Endothelial cell of umbilical vein (primary cell): ENCODE measurements around the gene WDHD1. TPM values are rescaled to one million over a fixed set of nuclear protein-coding genes. Genes with fewer than 3 reads are reported as not detected.

Experiments used
- BruUV-seq: library from RNA; stranded (reverse); fragments of 400-500 nt; replicated peaks from 2 replicates; lab custom pipeline; 2021; lab: Mats Ljungman, UMichigan
- CTCF ChIA-PET: fragments of 300-600, 350-600 bp; sonication (Branson Sonifier 250); formaldehyde crosslinking; loops from one replicate; lab custom pipeline; 2021; ENCODE audit warnings: antibody characterized with exemption, inconsistent platforms; lab: Charles Lee
- POLR2A ChIA-PET: fragments of 300-600, 350-600 bp; sonication (Branson Sonifier 250); formaldehyde crosslinking; loops from one replicate; lab custom pipeline; 2021; ENCODE audit warnings: antibody characterized with exemption, inconsistent platforms; lab: Charles Lee
- DNase-seq: peaks from one replicate; pipeline ENCODE4 v3.0.0-alpha.2; 2011; ENCODE audit warnings: low read depth, low spot score
- FAIRE-seq: peaks from 2 replicates; lab custom pipeline; 2011; peaks lifted over from hg19 to GRCh38; lab: Jason Lieb, UNC
- H2AFZ ChIP-seq: 2 replicates; pipeline ENCODE4 v1.6.0; 2012; ENCODE audit warnings: low read depth, low read length, control low read depth, inconsistent platforms
- H3K27ac ChIP-seq: 2 replicates; pipeline ENCODE4 v1.5.1; 2011; ENCODE audit warnings: low read depth, mild to moderate bottlenecking, control low read depth, low read length, moderate library complexity; ENCODE audit not compliant: insufficient read depth
- H3K27me3 ChIP-seq, 2 experiments: 2 replicates each; pipeline versions ENCODE4 v1.6.0 to v1.6.1; 2011; ENCODE audit warnings: low read length in 2 of 2, mixed read lengths in 1 of 2; ENCODE audit not compliant: control insufficient read depth in 2 of 2, insufficient read depth in 2 of 2
- H3K36me3 ChIP-seq, 2 experiments: 2 replicates in 1 of 2; 3 replicates in 1 of 2; pipeline ENCODE4 v1.5.1; 2011; ENCODE audit warnings: low read length in 2 of 2, mild to moderate bottlenecking in 1 of 2, moderate library complexity in 1 of 2; ENCODE audit not compliant: control insufficient read depth in 2 of 2, insufficient read depth in 2 of 2; ENCODE audit errors: extremely low read depth in 1 of 2
- H3K4me1 ChIP-seq: 3 replicates; pipeline ENCODE4 v1.5.1; 2011; ENCODE audit warnings: mild to moderate bottlenecking, low read length; ENCODE audit not compliant: control insufficient read depth, insufficient read depth; ENCODE audit errors: extremely low read depth
- H3K4me2 ChIP-seq: 2 replicates; pipeline ENCODE4 v1.6.1; 2011; ENCODE audit warnings: low read length, control low read depth, mixed read lengths; ENCODE audit not compliant: insufficient read depth
- H3K4me3 ChIP-seq, 3 experiments: fragments of 200-600 bp in 1 of 3; sonication (generic), shearing (Covaris generic) in 1 of 3; replicated peaks in 1 of 3; 2 replicates each; pipeline ENCODE4 v1.5.1; 2011 to 2016; ENCODE audit warnings: control low read depth in 3 of 3, low read length in 3 of 3, mild to moderate bottlenecking in 2 of 3, inconsistent platforms in 1 of 3, low read depth in 1 of 3, moderate library complexity in 1 of 3; ENCODE audit not compliant: insufficient read depth in 1 of 3
- H3K79me2 ChIP-seq: 2 replicates; pipeline ENCODE4 v1.6.0; 2012; ENCODE audit warnings: low read length, inconsistent platforms; ENCODE audit not compliant: control insufficient read depth, insufficient read depth
- H3K9ac ChIP-seq: replicated peaks from 2 replicates; pipeline ENCODE3; 2011; ENCODE audit warnings: low read length, control low read depth; ENCODE audit not compliant: insufficient read depth; ENCODE audit errors: extremely low read depth
- H3K9me1 ChIP-seq: replicated peaks from 3 replicates; pipeline ENCODE4 v1.6.0; 2011; ENCODE audit warnings: mild to moderate bottlenecking, low read length; ENCODE audit not compliant: control insufficient read depth, insufficient read depth; ENCODE audit errors: extremely low read depth
- H3K9me3 ChIP-seq: replicated peaks from 2 replicates; pipeline ENCODE4 v1.5.1; 2012; ENCODE audit warnings: low read length, inconsistent platforms; ENCODE audit not compliant: control insufficient read depth, insufficient read depth
- H4K20me1 ChIP-seq: replicated peaks from 2 replicates; pipeline ENCODE3; 2011; ENCODE audit warnings: mild to moderate bottlenecking, low read length; ENCODE audit not compliant: control insufficient read depth, insufficient read depth; ENCODE audit errors: extremely low read depth
- EZH2 ChIP-seq: IDR thresholded peaks from 2 replicates; pipeline ENCODE4 v1.6.1; 2012; ENCODE audit warnings: borderline replicate concordance, low read depth, mild to moderate bottlenecking, moderate library complexity, low read length, inconsistent platforms; ENCODE audit not compliant: severe bottlenecking
- FOS ChIP-seq: IDR thresholded peaks from 2 replicates; pipeline ENCODE4 v1.6.1; 2011; ENCODE audit warnings: mild to moderate bottlenecking, low read length, moderate library complexity, borderline replicate concordance; ENCODE audit not compliant: insufficient read depth
- GATA2 ChIP-seq: IDR thresholded peaks from 2 replicates; pipeline ENCODE4 v1.7.0; 2011; ENCODE audit warnings: low read depth, mild to moderate bottlenecking, moderate library complexity, mixed read lengths, low read length; ENCODE audit not compliant: insufficient read length, insufficient read depth
- JUN ChIP-seq: IDR thresholded peaks from 2 replicates; pipeline ENCODE4 v1.6.1; 2011; ENCODE audit warnings: borderline replicate concordance, low read depth; ENCODE audit not compliant: insufficient read length, insufficient read depth
- MYC ChIP-seq: IDR thresholded peaks from one replicate; pipeline ENCODE4 v1.6.1; 2011; ENCODE audit warnings: mild to moderate bottlenecking, low read depth, low read length
- POLR2A ChIP-seq: IDR thresholded peaks from 2 replicates; pipeline ENCODE4 v1.6.1; 2012; ENCODE audit warnings: low read depth, mild to moderate bottlenecking, control low read depth, low read length
- POLR2AphosphoS5 ChIP-seq: IDR thresholded peaks from 2 replicates; pipeline ENCODE4 v1.6.1; 2012; ENCODE audit warnings: low read depth, mild to moderate bottlenecking, control low read depth, low read length, moderate library complexity; ENCODE audit not compliant: insufficient read depth
- dilution Hi-C: fragments of 300-500 bp; cut with MboI; formaldehyde crosslinking; loops from one replicate; pipeline ENCODE4 v1.15.0; 2019; ENCODE audit warnings: low sequenced_read_pairs; ENCODE audit not compliant: extremely low pct_ligation_motif_present
- intact Hi-C: fragments of 100-400 bp; cut with micrococcal nuclease; formaldehyde crosslinking; loops from one replicate; pipeline ENCODE4 v1.10.0; 2022
- polyA plus RNA-seq, 4 experiments: library from polyadenylated mRNA; depleted of rRNA in 3 of 4; stranded (reverse) in 3 of 4; unstranded in 1 of 4; fragments of >200 nt; gene quantifications; 2 replicates each; pipeline versions ENCODE4 v1.2.1 to v1.2.3, GENCODE V29; 2011 to 2012; ENCODE audit warnings: missing spikeins in 1 of 4
- total RNA-seq: library from RNA; stranded (reverse); gene quantifications from 2 replicates; pipeline ENCODE4 v1.2.3, GENCODE V29; 2021
- TF ChIP-seq, protein P1 (sequence below): IDR thresholded peaks from 2 replicates; pipeline ENCODE4 v1.6.1; 2011; ENCODE audit not compliant: insufficient read depth, insufficient read length
- TF ChIP-seq, protein P2 (sequence below), 2 donors: IDR thresholded peaks; 1 replicate in 1 of 2; 2 replicates in 1 of 2; pipeline ENCODE4 v1.5.1; 2011; ENCODE audit warnings: low read length in 2 of 2, mild to moderate bottlenecking in 2 of 2, moderate library complexity in 2 of 2, control low read depth in 1 of 2, inconsistent platforms in 1 of 2, low read depth in 1 of 2; ENCODE audit not compliant: insufficient read depth in 1 of 2; ENCODE audit errors: extremely low read depth in 1 of 2

WDHD1 gene
- total and polyA plus RNA-seq, 2 donors (not counting 3 experiments of a cell fraction or from before 2014, with no cell fraction given) = 3.1 to 22.5 TPM

DNA sequence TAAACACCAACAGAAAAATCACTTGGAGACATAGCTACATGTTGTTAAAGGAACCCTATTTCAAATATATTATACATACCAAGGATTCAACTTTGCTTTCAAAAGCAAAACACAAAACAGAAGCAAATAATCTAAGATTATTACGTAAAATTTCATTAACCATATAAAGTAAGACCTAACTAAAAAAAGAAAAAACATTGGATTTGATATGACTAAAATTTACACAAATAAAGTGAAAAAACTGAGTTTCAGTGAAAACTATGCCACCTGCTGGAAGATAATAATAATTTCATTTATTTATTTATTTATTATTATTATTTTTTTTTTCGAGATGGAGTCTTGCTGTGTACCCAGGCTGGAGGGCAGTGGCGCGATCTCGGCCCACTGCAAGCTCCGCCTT, 45.2 kb downstream of the WDHD1 start:
- no TSS peak for BruUV-seq

More for the DNA sequence above, 45.2 kb downstream of the WDHD1 start:
- Histone ChIP-seq H3K4me2 (no peak overlapping the region), H3K27ac (no peak overlapping the region), H3K9me3 (no peaks in the 10 kb centered on the region), H3K4me1 (peaks cover 4% of the 10 kb centered on the region), H3K27me3 (no peaks in the 10 kb centered on the region), H4K20me1 (no peaks in the 10 kb centered on the region), H3K79me2 (no peaks in the 10 kb centered on the region), H3K4me3 (no peak overlapping the region), H3K36me3 (no peaks in the 10 kb centered on the region), H2AFZ (no peak overlapping the region), H3K9me1 (no peaks in the 10 kb centered on the region), H3K9ac (no peak overlapping the region)
- POLR2A ChIA-PET = no interaction called here
- dilution Hi-C loops (no loop called here), intact Hi-C loops (no loop called here)
- TF ChIP-seq JUN = no peak
- no peak for TF ChIP-seq FOS
- no peak for TF ChIP-seq MYC
- TF ChIP-seq EZH2 = no peak
- no peak for TF ChIP-seq POLR2AphosphoS5
- TF ChIP-seq, protein P1, sequence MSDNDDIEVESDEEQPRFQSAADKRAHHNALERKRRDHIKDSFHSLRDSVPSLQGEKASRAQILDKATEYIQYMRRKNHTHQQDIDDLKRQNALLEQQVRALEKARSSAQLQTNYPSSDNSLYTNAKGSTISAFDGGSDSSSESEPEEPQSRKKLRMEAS = no peak
- TF ChIP-seq, protein P2, sequence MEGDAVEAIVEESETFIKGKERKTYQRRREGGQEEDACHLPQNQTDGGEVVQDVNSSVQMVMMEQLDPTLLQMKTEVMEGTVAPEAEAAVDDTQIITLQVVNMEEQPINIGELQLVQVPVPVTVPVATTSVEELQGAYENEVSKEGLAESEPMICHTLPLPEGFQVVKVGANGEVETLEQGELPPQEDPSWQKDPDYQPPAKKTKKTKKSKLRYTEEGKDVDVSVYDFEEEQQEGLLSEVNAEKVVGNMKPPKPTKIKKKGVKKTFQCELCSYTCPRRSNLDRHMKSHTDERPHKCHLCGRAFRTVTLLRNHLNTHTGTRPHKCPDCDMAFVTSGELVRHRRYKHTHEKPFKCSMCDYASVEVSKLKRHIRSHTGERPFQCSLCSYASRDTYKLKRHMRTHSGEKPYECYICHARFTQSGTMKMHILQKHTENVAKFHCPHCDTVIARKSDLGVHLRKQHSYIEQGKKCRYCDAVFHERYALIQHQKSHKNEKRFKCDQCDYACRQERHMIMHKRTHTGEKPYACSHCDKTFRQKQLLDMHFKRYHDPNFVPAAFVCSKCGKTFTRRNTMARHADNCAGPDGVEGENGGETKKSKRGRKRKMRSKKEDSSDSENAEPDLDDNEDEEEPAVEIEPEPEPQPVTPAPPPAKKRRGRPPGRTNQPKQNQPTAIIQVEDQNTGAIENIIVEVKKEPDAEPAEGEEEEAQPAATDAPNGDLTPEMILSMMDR (IDR thresholded peaks at IDR 0.05; ENCODE audit: extremely low read depth in 1 of 2, insufficient read depth in 1 of 2, low read depth in 1 of 2, low read length in 2 of 2) = no peak
- TF ChIP-seq GATA2 = no peak
- no peak for TF ChIP-seq POLR2A
- CTCF ChIA-PET = interaction anchor here (0.5 to 1.6 kb wide), 15 partner anchors 10 to 472 kb away, joined by 3 to 10 read pairs (median 3); partner anchors contain the start of genes CGRRF1, GCH1, SOCS4 and WDHD1
- FAIRE-seq (no peak), DNase-seq (peak; percentile 25)
